Pulmonary artery endothelial cell (primary cell): Measurements from ENCODE around the gene PLA2G4C. TPM values are rescaled to one million over a fixed set of nuclear protein-coding genes. Genes with fewer than 3 reads are reported as not detected.

Experiments used
- DNase-seq: peaks from one replicate; pipeline ENCODE4 v3.0.0-alpha.2; 2011; ENCODE audit warnings: low read depth, low spot score
- total RNA-seq: library from RNA; depleted of rRNA; stranded (reverse); fragments of >200 nt; gene quantifications from 2 replicates; pipeline ENCODE4 v1.2.3, GENCODE V29; 2014

The PLA2G4C gene
- total RNA-seq, 1 donor from 2014 or later, result 59.5 TPM

- no peak for DNase-seq
These were observed 111.8 kb downstream of the PLA2G4C start for GRCh38 chr19:47998800-47999199.

Other genes with a start within 250 kb of the PLA2G4C start
- not detected in 2 replicates for gene SULT2A1, start 224.5 kb downstream of the PLA2G4C start, total RNA-seq
- not detected in 2 replicates for gene BSPH1, start 118.6 kb downstream of the PLA2G4C start, total RNA-seq
- gene ELSPBP1, start 116.2 kb downstream of the PLA2G4C start, total RNA-seq, result not detected in 2 replicates
- not detected in 2 replicates for gene CABP5, start 66.7 kb downstream of the PLA2G4C start, total RNA-seq
- gene LIG1, start 59.5 kb upstream of the PLA2G4C start, total RNA-seq, result 50.2 and 57.6 TPM in 2 replicates
- gene ZSWIM9, start 59.9 kb upstream of the PLA2G4C start, total RNA-seq, result 4.5 and 4.9 TPM in 2 replicates
- gene CARD8, start 145.1 kb upstream of the PLA2G4C start, total RNA-seq, result 92.5 and 103 TPM in 2 replicates
- gene ZNF114, start 159.3 kb upstream of the PLA2G4C start, total RNA-seq, result 0.66 and 0.81 TPM in 2 replicates
- gene EMP3, start 214.7 kb upstream of the PLA2G4C start, total RNA-seq, result 51.2 and 82.6 TPM in 2 replicates